IMR-90 (cell line): ENCODE measurements around the gene ARMC8. TPM values are rescaled to one million over a fixed set of nuclear protein-coding genes. Genes with fewer than 3 reads are reported as not detected.

ENCODE experiments used
- ATAC-seq: fragments of 200-7000 bp; cut with Tn5 transposase; 2 replicates; pipeline ENCODE4 v1.9.1; 2020; ENCODE audit warnings: low read depth, mild to moderate bottlenecking, moderate library complexity
- BruUV-seq: library from RNA; stranded (reverse); fragments of 400-500 nt; replicated peaks from 2 replicates; lab custom pipeline; 2021; lab: Mats Ljungman, UMichigan
- CTCF ChIA-PET: fragments of 300-600 bp; formaldehyde crosslinking; extraction: SDS; loops from one replicate; lab custom pipeline; 2021; ENCODE audit warnings: antibody characterized with exemption; lab: Yijun Ruan, JAX
- POLR2A ChIA-PET: fragments of 300-600 bp; sonication (Branson Sonifier 250); formaldehyde crosslinking; loops from one replicate; lab custom pipeline; 2022; ENCODE audit warnings: antibody characterized with exemption; ENCODE audit not compliant: unreplicated experiment; lab: Charles Lee
- DNase-seq: peaks from one replicate; pipeline ENCODE4 v3.0.0; 2013
- H2AFZ ChIP-seq: replicated peaks from 2 replicates; pipeline ENCODE3; 2013; ENCODE audit warnings: low read length, mild to moderate bottlenecking; ENCODE audit not compliant: poor library complexity
- H2AK5ac ChIP-seq: 2 replicates; pipeline ENCODE4 v1.6.1; 2013; ENCODE audit warnings: low read depth, low read length, inconsistent platforms
- H2AK9ac ChIP-seq: replicated peaks from 2 replicates; pipeline ENCODE3; 2013; ENCODE audit warnings: mild to moderate bottlenecking, low read depth, low read length, moderate library complexity; ENCODE audit not compliant: poor library complexity
- H2BK120ac ChIP-seq: 2 replicates; pipeline ENCODE4 v1.6.1; 2013; ENCODE audit warnings: low read depth, low read length, inconsistent platforms
- H2BK15ac ChIP-seq: 3 replicates; pipeline ENCODE4 v1.6.1; 2013; ENCODE audit warnings: low read depth, low read length, inconsistent platforms
- H2BK20ac ChIP-seq: 2 replicates; pipeline ENCODE4 v1.6.1; 2013; ENCODE audit warnings: low read depth, mild to moderate bottlenecking, inconsistent platforms, low read length, moderate library complexity
- H2BK5ac ChIP-seq: 2 replicates; pipeline ENCODE4 v1.6.1; 2013; ENCODE audit warnings: mild to moderate bottlenecking, low read depth, low read length, inconsistent platforms; ENCODE audit not compliant: poor library complexity, severe bottlenecking
- H3K14ac ChIP-seq: replicated peaks from 2 replicates; pipeline ENCODE4 v1.6.1; 2013; ENCODE audit warnings: low read depth, low read length, inconsistent platforms
- H3K18ac ChIP-seq: 2 replicates; pipeline ENCODE4 v1.6.1; 2013; ENCODE audit warnings: low read depth, low read length, control low read depth
- H3K23ac ChIP-seq: 2 replicates; pipeline ENCODE4 v1.6.1; 2013; ENCODE audit warnings: low read depth, low read length, inconsistent platforms
- H3K27ac ChIP-seq: 2 replicates; pipeline ENCODE4 v1.5.1; 2013; ENCODE audit warnings: mild to moderate bottlenecking, control low read depth, low read length; ENCODE audit not compliant: insufficient read depth
- H3K27me3 ChIP-seq: 2 replicates; pipeline ENCODE4 v1.6.1; 2013; ENCODE audit warnings: low read length; ENCODE audit not compliant: control insufficient read depth, insufficient read depth
- H3K36me3 ChIP-seq: 2 replicates; pipeline ENCODE4 v1.6.1; 2013; ENCODE audit warnings: low read length, mixed read lengths; ENCODE audit not compliant: control insufficient read depth, insufficient read depth
- H3K4ac ChIP-seq: 2 replicates; pipeline ENCODE4 v1.6.1; 2013; ENCODE audit warnings: low read depth, low read length, inconsistent platforms
- H3K4me1 ChIP-seq: 2 replicates; pipeline ENCODE4 v1.6.1; 2013; ENCODE audit warnings: low read length, mixed read lengths; ENCODE audit not compliant: control insufficient read depth, insufficient read depth
- H3K4me2 ChIP-seq: 2 replicates; pipeline ENCODE4 v1.6.1; 2013; ENCODE audit warnings: low read depth, mild to moderate bottlenecking, control low read depth, low read length, moderate library complexity
- H3K4me3 ChIP-seq: 2 replicates; pipeline ENCODE4 v1.5.1; 2013; ENCODE audit warnings: low read depth, mild to moderate bottlenecking, control low read depth, low read length, moderate library complexity; ENCODE audit not compliant: insufficient read depth
- H3K56ac ChIP-seq: 2 replicates; pipeline ENCODE4 v1.6.1; 2013; ENCODE audit warnings: low read length, inconsistent platforms; ENCODE audit not compliant: insufficient read depth; ENCODE audit errors: extremely low read depth
- H3K79me1 ChIP-seq, 2 experiments: 2 replicates each; pipeline ENCODE4 v1.6.1; 2013; ENCODE audit warnings: low read length in 2 of 2, inconsistent platforms in 1 of 2, low read depth in 1 of 2
- H3K9ac ChIP-seq: 2 replicates; pipeline ENCODE4 v1.6.1; 2013; ENCODE audit warnings: low read depth, low read length, control low read depth
- H3K9me1 ChIP-seq: 2 replicates; pipeline ENCODE4 v1.6.1; 2013; ENCODE audit warnings: low read length, inconsistent platforms; ENCODE audit not compliant: insufficient read depth
- H3K9me3 ChIP-seq: 2 replicates; pipeline ENCODE4 v1.6.1; 2013; ENCODE audit warnings: low read length; ENCODE audit not compliant: control insufficient read depth, insufficient read depth
- H4K20me1 ChIP-seq: 2 replicates; pipeline ENCODE4 v1.6.1; 2013; ENCODE audit warnings: low read length, inconsistent platforms; ENCODE audit not compliant: insufficient read depth
- H4K5ac ChIP-seq: 2 replicates; pipeline ENCODE4 v1.6.1; 2013; ENCODE audit warnings: mild to moderate bottlenecking, low read depth, low read length, control low read depth
- H4K8ac ChIP-seq, 2 experiments: 2 replicates each; pipeline ENCODE4 v1.6.1; 2013; ENCODE audit warnings: low read depth in 2 of 2, low read length in 2 of 2, control low read depth in 1 of 2, inconsistent platforms in 1 of 2
- H4K91ac ChIP-seq: 2 replicates; pipeline ENCODE4 v1.6.1; 2013; ENCODE audit warnings: low read depth, low read length, inconsistent platforms; ENCODE audit not compliant: insufficient read depth
- BHLHE40 ChIP-seq: fragments of 150-350 bp; IDR thresholded peaks from 2 replicates; pipeline ENCODE4 v1.6.1; 2016; ENCODE audit warnings: mild to moderate bottlenecking, low read depth, low read length
- CEBPB ChIP-seq: IDR thresholded peaks from 2 replicates; pipeline ENCODE4 v1.6.1; 2012; ENCODE audit warnings: low read depth, low read length, improper control_type of control experiment
- CHD1 ChIP-seq: IDR thresholded peaks from 2 replicates; pipeline ENCODE4 v1.6.1; 2012; ENCODE audit warnings: low read depth, low read length, improper control_type of control experiment
- FOS ChIP-seq: fragments of 150-350 bp; IDR thresholded peaks from 2 replicates; pipeline ENCODE4 v1.6.1; 2016; ENCODE audit warnings: low read depth, low read length
- MAFK ChIP-seq: IDR thresholded peaks from 2 replicates; pipeline ENCODE4 v1.6.1; 2012; ENCODE audit warnings: low read depth, low read length, improper control_type of control experiment
- MAZ ChIP-seq: IDR thresholded peaks from 2 replicates; pipeline ENCODE4 v1.6.1; 2012; ENCODE audit warnings: low read depth, mild to moderate bottlenecking, low read length, improper control_type of control experiment, moderate library complexity, borderline replicate concordance
- MXI1 ChIP-seq: IDR thresholded peaks from 2 replicates; pipeline ENCODE4 v1.6.1; 2012; ENCODE audit warnings: low read depth, mild to moderate bottlenecking, low read length, moderate library complexity, borderline replicate concordance
- NFE2L2 ChIP-seq: fragments of 150-350 bp; IDR thresholded peaks from 2 replicates; pipeline ENCODE4 v1.6.1; 2016; ENCODE audit warnings: low read depth, mild to moderate bottlenecking, low read length
- POLR2A ChIP-seq: IDR thresholded peaks from 2 replicates; pipeline ENCODE4 v1.6.1; 2012; ENCODE audit warnings: mild to moderate bottlenecking, low read depth, low read length
- RAD21 ChIP-seq: IDR thresholded peaks from 2 replicates; pipeline ENCODE4 v1.6.1; 2012; ENCODE audit warnings: low read length, improper control_type of control experiment
- RCOR1 ChIP-seq: IDR thresholded peaks from 2 replicates; pipeline ENCODE4 v1.6.1; 2012; ENCODE audit warnings: mild to moderate bottlenecking, low read length, improper control_type of control experiment; ENCODE audit not compliant: insufficient replicate concordance
- RFX5 ChIP-seq: IDR thresholded peaks from 2 replicates; pipeline ENCODE4 v1.8.0; 2012; ENCODE audit warnings: low read depth, mild to moderate bottlenecking, low read length, moderate library complexity
- SMC3 ChIP-seq: fragments of 150-350 bp; IDR thresholded peaks from 2 replicates; pipeline ENCODE4 v1.6.1; 2016; ENCODE audit warnings: low read depth, mild to moderate bottlenecking, antibody characterized with exemption, low read length, moderate library complexity
- USF2 ChIP-seq: fragments of 150-350 bp; IDR thresholded peaks from 2 replicates; pipeline ENCODE4 v1.6.1; 2017; ENCODE audit warnings: mild to moderate bottlenecking, antibody characterized with exemption, low read length, low read depth
- WGBS, 2 experiments: methylation state at CpG; one replicate each; pipeline versions ENCODE4 v1.1.5 to v1.1.7; 2013; ENCODE audit warnings: missing lambda C conversion rate in 2 of 2; ENCODE audit not compliant: insufficient read length in 1 of 2; ENCODE audit errors: extremely low coverage in 2 of 2; 5-methylcytosine and 5-hydroxymethylcytosine counted together
- dilution Hi-C: fragments of 300-500 bp; cut with HindIII; formaldehyde crosslinking; loops from one replicate; pipeline ENCODE4 v1.14.3; 2018; ENCODE audit warnings: low sequenced_read_pairs; ENCODE audit not compliant: unreplicated experiment
- in situ Hi-C: fragments of 300-500 bp; cut with MboI; formaldehyde crosslinking; loops from 3 replicates; pipeline ENCODE4 v1.14.3; 2019; ENCODE audit warnings: low sequenced_read_pairs, inconsistent platforms, mixed read lengths
- intact Hi-C: fragments of 100-400 bp; cut with micrococcal nuclease; formaldehyde crosslinking; loops from 2 replicates; pipeline ENCODE4 v1.10.0; 2022
- polyA plus RNA-seq, 3 experiments: library from polyadenylated mRNA; depleted of rRNA; stranded (reverse); fragments of >200 nt; gene quantifications; 2 replicates each; pipeline ENCODE4 v1.2.3, GENCODE V29; 2012; ENCODE audit warnings: low replicate concordance in 1 of 3
- total RNA-seq: library from RNA; depleted of rRNA; stranded (reverse); fragments of >200 nt; gene quantifications from 2 replicates; pipeline ENCODE4 v1.2.3, GENCODE V29; 2012
- TF ChIP-seq, protein P1 (sequence below): fragments of 150-350 bp; IDR thresholded peaks from 2 replicates; pipeline ENCODE4 v1.6.1; 2016; ENCODE audit warnings: low read depth, mild to moderate bottlenecking, low read length, moderate library complexity, borderline replicate concordance
- TF ChIP-seq, protein P2 (sequence below): conservative IDR thresholded peaks from 2 replicates; pipeline ENCODE4 v1.5.1; 2012; ENCODE audit warnings: mild to moderate bottlenecking, low read depth, low read length, improper control_type of control experiment

Gene ARMC8
- total and polyA plus RNA-seq, 2 of the 4 experiments (the other 2 are of a cell fraction): 39.1 to 75.1 TPM

- intact Hi-C loops (no loop called here), dilution Hi-C loops (no loop called here), in situ Hi-C loops (no loop called here)
- H3K9me1 ChIP-seq: no peaks in the 10 kb centered on the region; the same call in 1 of the 2 replicates
- BruUV-seq: no TSS peak
- H3K18ac ChIP-seq: no peak overlapping the region
- WGBS, 2 experiments: no CpG with 5 or more reads among the region's 1 CpG
- no peak overlapping the region for H3K4ac ChIP-seq
- POLR2A ChIA-PET: no interaction called here
- no peak overlapping the region for H3K4me3 ChIP-seq
- no peak for TF ChIP-seq BHLHE40
- TF ChIP-seq MXI1: no peak
- TF ChIP-seq POLR2A: no peak
- no peak for TF ChIP-seq RAD21
- TF ChIP-seq, protein P1, sequence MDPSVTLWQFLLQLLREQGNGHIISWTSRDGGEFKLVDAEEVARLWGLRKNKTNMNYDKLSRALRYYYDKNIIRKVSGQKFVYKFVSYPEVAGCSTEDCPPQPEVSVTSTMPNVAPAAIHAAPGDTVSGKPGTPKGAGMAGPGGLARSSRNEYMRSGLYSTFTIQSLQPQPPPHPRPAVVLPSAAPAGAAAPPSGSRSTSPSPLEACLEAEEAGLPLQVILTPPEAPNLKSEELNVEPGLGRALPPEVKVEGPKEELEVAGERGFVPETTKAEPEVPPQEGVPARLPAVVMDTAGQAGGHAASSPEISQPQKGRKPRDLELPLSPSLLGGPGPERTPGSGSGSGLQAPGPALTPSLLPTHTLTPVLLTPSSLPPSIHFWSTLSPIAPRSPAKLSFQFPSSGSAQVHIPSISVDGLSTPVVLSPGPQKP: no peak
- TF ChIP-seq RCOR1: no peak
- no peak for TF ChIP-seq RFX5
- no peak for TF ChIP-seq MAFK
- TF ChIP-seq USF2: no peak
- no peak for TF ChIP-seq SMC3
- TF ChIP-seq CEBPB: no peak
- no peak for TF ChIP-seq MAZ
- no peak for TF ChIP-seq CHD1
- TF ChIP-seq, protein P2, sequence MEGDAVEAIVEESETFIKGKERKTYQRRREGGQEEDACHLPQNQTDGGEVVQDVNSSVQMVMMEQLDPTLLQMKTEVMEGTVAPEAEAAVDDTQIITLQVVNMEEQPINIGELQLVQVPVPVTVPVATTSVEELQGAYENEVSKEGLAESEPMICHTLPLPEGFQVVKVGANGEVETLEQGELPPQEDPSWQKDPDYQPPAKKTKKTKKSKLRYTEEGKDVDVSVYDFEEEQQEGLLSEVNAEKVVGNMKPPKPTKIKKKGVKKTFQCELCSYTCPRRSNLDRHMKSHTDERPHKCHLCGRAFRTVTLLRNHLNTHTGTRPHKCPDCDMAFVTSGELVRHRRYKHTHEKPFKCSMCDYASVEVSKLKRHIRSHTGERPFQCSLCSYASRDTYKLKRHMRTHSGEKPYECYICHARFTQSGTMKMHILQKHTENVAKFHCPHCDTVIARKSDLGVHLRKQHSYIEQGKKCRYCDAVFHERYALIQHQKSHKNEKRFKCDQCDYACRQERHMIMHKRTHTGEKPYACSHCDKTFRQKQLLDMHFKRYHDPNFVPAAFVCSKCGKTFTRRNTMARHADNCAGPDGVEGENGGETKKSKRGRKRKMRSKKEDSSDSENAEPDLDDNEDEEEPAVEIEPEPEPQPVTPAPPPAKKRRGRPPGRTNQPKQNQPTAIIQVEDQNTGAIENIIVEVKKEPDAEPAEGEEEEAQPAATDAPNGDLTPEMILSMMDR: no peak
- no peak for TF ChIP-seq FOS
- no peak for TF ChIP-seq NFE2L2
- no peak overlapping the region for H2AK5ac ChIP-seq
- H3K79me1 ChIP-seq: no peaks in the 10 kb centered on the region
- no peak overlapping the region for H3K56ac ChIP-seq
- H2BK120ac ChIP-seq: no peak overlapping the region
- H3K4me1 ChIP-seq: no peaks in the 10 kb centered on the region
- no peaks in the 10 kb centered on the region for H3K9me3 ChIP-seq
- H2BK5ac ChIP-seq: no peak overlapping the region
- H2BK15ac ChIP-seq: no peak overlapping the region
- H3K27ac ChIP-seq: no peak overlapping the region
- no peaks in the 10 kb centered on the region for H3K27me3 ChIP-seq
- ATAC-seq (no peak), DNase-seq (no peak)
- H3K23ac ChIP-seq: no peak overlapping the region
- no peak overlapping the region for H3K4me2 ChIP-seq
- no peaks in the 10 kb centered on the region for H4K20me1 ChIP-seq
- no peak overlapping the region for H3K9ac ChIP-seq
- H3K14ac ChIP-seq: no peak overlapping the region
- H4K91ac ChIP-seq: no peak overlapping the region
- H2AK9ac ChIP-seq: no peak overlapping the region
- H4K5ac ChIP-seq: no peak overlapping the region
- no peak overlapping the region for H4K8ac ChIP-seq
- H2AFZ ChIP-seq: no peak overlapping the region
- CTCF ChIA-PET: no interaction called here
- H2BK20ac ChIP-seq: no peak overlapping the region
- H3K36me3 ChIP-seq: peaks cover 3% of the 10 kb centered on the region; the same call in 1 of the 2 replicates
Measured at GRCh38 chr3:138256022-138256421, 68.9 kb downstream of the ARMC8 start.
